Ovary (tissue), 3 donors: ENCODE results near the gene NLGN1.

Source experiments
- CTCF ChIP-seq, 3 donors: fragments of 450-650 bp in 2 of 3; fragments of 200-600 bp in 1 of 3; IDR thresholded peaks; one replicate each; pipeline versions ENCODE4 v1.5.1 to v1.8.0; 2016 to 2022; ENCODE audit warnings: antibody characterized with exemption in 3 of 3, mild to moderate bottlenecking in 1 of 3
- EP300 ChIP-seq: sonication (generic); formaldehyde crosslinking; IDR thresholded peaks from one replicate; pipeline ENCODE4 v1.6.1; 2017; ENCODE audit warnings: antibody characterized with exemption
- POLR2A ChIP-seq: fragments of 450-650 bp; IDR thresholded peaks from one replicate; pipeline ENCODE4 v1.6.1; 2017; ENCODE audit warnings: antibody characterized with exemption, mild to moderate bottlenecking, moderate library complexity
- donor health status: DM: no; HTN: no; CAD: no.

- TF ChIP-seq CTCF (IDR thresholded peaks at IDR 0.05) (no peak), EP300 (no peak), POLR2A (no peak)
These were observed 113.0 kb downstream of the NLGN1 start for GRCh38 chr3:173510565-173510964.
